GM12878 (cell line): ENCODE results near the gene FXYD4. TPM values are rescaled to one million over a fixed set of nuclear protein-coding genes. Genes with fewer than 3 reads are reported as not detected.
"Not testable (repeated sequence)": the region's sequence is repeated elsewhere in the genome, so short reads cannot be mapped to it uniquely, and the experiment has no call there.

Source experiments
- ATAC-seq: fragments of 200-7000 bp; cut with Tn5 transposase; 3 replicates; pipeline ENCODE4 v1.9.1; 2020; ENCODE audit warnings: mild to moderate bottlenecking, moderate library complexity
- BruUV-seq: library from RNA; stranded (reverse); fragments of 400-500 nt; replicated peaks from 2 replicates; lab custom pipeline; 2021; lab: Mats Ljungman, UMichigan
- CTCF ChIA-PET: fragments of 300-600 bp; sonication (Branson Sonifier 250); formaldehyde crosslinking; extraction: SDS; loops from one replicate; lab custom pipeline; 2021; ENCODE audit warnings: inconsistent platforms; lab: Yijun Ruan, JAX
- POLR2A ChIA-PET: fragments of 350-600 bp; formaldehyde crosslinking; extraction: SDS; loops from one replicate; lab custom pipeline; 2021; ENCODE audit warnings: inconsistent platforms; lab: Charles Lee
- RAD21 ChIA-PET: fragments of 300-600 bp; sonication (Branson Sonifier 250); formaldehyde crosslinking; loops from one replicate; lab custom pipeline; 2023; ENCODE audit warnings: antibody characterized with exemption; ENCODE audit not compliant: unreplicated experiment; lab: Charles Lee
- SMC1A ChIA-PET: fragments of 300-600 bp; sonication (Branson Sonifier 250); formaldehyde crosslinking; loops from one replicate; lab custom pipeline; 2023; ENCODE audit not compliant: unreplicated experiment, uncharacterized antibody; lab: Charles Lee
- DNase-seq: peaks from one replicate; pipeline ENCODE4 v3.0.0-alpha.2; 2011; ENCODE audit warnings: low read depth, low spot score
- FAIRE-seq: peaks from 3 replicates; lab custom pipeline; 2011; peaks lifted over from hg19 to GRCh38; lab: Jason Lieb, UNC
- H2AFZ ChIP-seq: 2 replicates; pipeline ENCODE4 v1.6.0; 2011; ENCODE audit warnings: low read depth, low read length, control low read depth; ENCODE audit not compliant: control insufficient read depth
- H3K27ac ChIP-seq: 2 replicates; pipeline ENCODE4 v1.5.1; 2011; ENCODE audit warnings: control low read depth; ENCODE audit not compliant: control insufficient read depth, insufficient read depth
- H3K27me3 ChIP-seq, 2 experiments: replicated peaks in 1 of 2; 2 replicates each; pipeline versions ENCODE4 v1.6.0 to v1.6.1; 2011; ENCODE audit warnings: low read length in 1 of 2; ENCODE audit not compliant: control insufficient read depth in 2 of 2, insufficient read depth in 2 of 2
- H3K36me3 ChIP-seq, 2 experiments: 2 replicates each; pipeline ENCODE4 v1.5.1; 2011; ENCODE audit warnings: low read length in 1 of 2; ENCODE audit not compliant: control insufficient read depth in 2 of 2, insufficient read depth in 2 of 2
- H3K4me1 ChIP-seq: 2 replicates; pipeline ENCODE4 v1.6.1; 2011; ENCODE audit warnings: mild to moderate bottlenecking, low read length, moderate library complexity, mixed read lengths; ENCODE audit not compliant: control insufficient read depth, insufficient read depth
- H3K4me2 ChIP-seq: 2 replicates; pipeline ENCODE4 v1.6.0; 2011; ENCODE audit warnings: control low read depth; ENCODE audit not compliant: control insufficient read depth, insufficient read depth
- H3K4me3 ChIP-seq: fragments of 200-600 bp; sonication (generic); 2 replicates; pipeline ENCODE4 v1.5.1; 2016
- H3K79me2 ChIP-seq: 2 replicates; pipeline ENCODE4 v1.6.0; 2011; ENCODE audit warnings: low read length; ENCODE audit not compliant: control insufficient read depth, insufficient read depth
- H3K9ac ChIP-seq: 2 replicates; pipeline ENCODE4 v1.8.0; 2011; ENCODE audit warnings: low read length, control low read depth, mixed read lengths; ENCODE audit not compliant: control insufficient read depth, insufficient read depth
- H3K9me3 ChIP-seq: replicated peaks from 3 replicates; pipeline ENCODE4 v1.5.1; 2011; ENCODE audit warnings: mild to moderate bottlenecking, low read length; ENCODE audit not compliant: control insufficient read depth, insufficient read depth
- H4K20me1 ChIP-seq: 2 replicates; pipeline ENCODE4 v1.6.0; 2011; ENCODE audit not compliant: control insufficient read depth, insufficient read depth
- WGBS: methylation state at CpG from one replicate; pipeline ENCODE4 v1.1.6; 2016; ENCODE audit warnings: low lambda C conversion rate; ENCODE audit not compliant: insufficient replicate concordance, insufficient coverage; ENCODE audit errors: missing lambda C conversion rate; 5-methylcytosine and 5-hydroxymethylcytosine counted together
- in situ Hi-C: fragments of 300-500 bp; cut with MboI; formaldehyde crosslinking; loops from 9 replicates; pipeline ENCODE4 v1.14.3; 2018; ENCODE audit warnings: mixed read lengths
- intact Hi-C: fragments of 100-400 bp; cut with micrococcal nuclease; formaldehyde crosslinking; loops from one replicate; pipeline ENCODE4 v1.14.2; 2022; ENCODE audit not compliant: unreplicated experiment
- polyA plus RNA-seq, 11 experiments: library from polyadenylated mRNA; depleted of rRNA in 4 of 11; unstranded in 6 of 11; stranded (reverse) in 5 of 11; fragments of >200 nt; fragmentation: Nextera tagmentation in 4 of 11; fragmentation: Illumina TruSeq in 1 of 11; extraction: Ambion mirVana in 4 of 11; extraction: Trizol in 1 of 11; gene quantifications; 1 replicate in 1 of 11; 2 replicates in 10 of 11; pipeline versions ENCODE4 v1.2.1 to v1.2.3, GENCODE V29; 2011 to 2016; ENCODE audit warnings: inconsistent platforms in 2 of 11, missing spikeins in 2 of 11, low read depth in 1 of 11
- total RNA-seq, 4 experiments: library from RNA; depleted of rRNA in 3 of 4; stranded (reverse); fragments of >200 nt in 3 of 4; fragmentation: Illumina TruSeq in 1 of 4; extraction: Trizol in 1 of 4; gene quantifications; 2 replicates each; pipeline versions ENCODE4 v1.2.1 to v1.2.3, GENCODE V29; 2013 to 2021

Gene FXYD4
- total and polyA plus RNA-seq, 10 of the 15 experiments (the other 5 are each of a cell fraction or from before 2014, with no cell fraction given): not detected

- CTCF ChIA-PET: not testable (repeated sequence)
These were observed 41.2 kb upstream of the FXYD4 start for GRCh38 chr10:43330049-43330823.

DNA sequence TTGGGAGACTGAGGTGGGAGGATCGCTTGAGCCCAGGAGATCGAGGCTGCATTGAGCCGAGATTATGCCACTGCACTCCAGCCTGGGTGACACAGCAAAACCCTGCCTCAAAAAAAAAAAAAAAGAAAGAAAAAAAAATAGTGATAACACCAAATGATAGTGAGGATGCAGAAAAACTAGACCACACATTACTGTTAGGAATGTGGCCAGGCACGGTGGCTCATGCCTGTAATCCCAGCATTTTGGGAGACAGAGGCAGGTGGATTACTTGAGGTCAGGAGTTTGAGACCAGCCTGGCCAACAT lies 40.7 kb upstream of the FXYD4 start:
- H3K27me3 ChIP-seq, H3K4me2 ChIP-seq, H2AFZ ChIP-seq, DNase-seq, H3K4me3 ChIP-seq, H4K20me1 ChIP-seq, SMC1A ChIA-PET, FAIRE-seq, H3K4me1 ChIP-seq, POLR2A ChIA-PET, BruUV-seq, ATAC-seq, CTCF ChIA-PET, H3K36me3 ChIP-seq, RAD21 ChIA-PET, H3K79me2 ChIP-seq, intact Hi-C loops, in situ Hi-C loops, H3K9ac ChIP-seq, H3K27ac ChIP-seq, H3K9me3 ChIP-seq: not testable (repeated sequence)
- WGBS: 43% methylated on average over 4 of the region's 4 CpGs

More at GRCh38 chr10:43330049-43330823, 41.2 kb upstream of the FXYD4 start:
- SMC1A ChIA-PET, H3K9ac ChIP-seq, in situ Hi-C loops, ATAC-seq, H3K36me3 ChIP-seq, RAD21 ChIA-PET, BruUV-seq, H4K20me1 ChIP-seq, H2AFZ ChIP-seq, H3K4me2 ChIP-seq, H3K4me1 ChIP-seq, H3K27me3 ChIP-seq, intact Hi-C loops, H3K27ac ChIP-seq, FAIRE-seq, H3K79me2 ChIP-seq, H3K9me3 ChIP-seq, POLR2A ChIA-PET, DNase-seq, H3K4me3 ChIP-seq: not testable (repeated sequence)
- 45% methylated on average over 6 of the region's 11 CpGs for WGBS
